ENCODE data around the gene GJA4. TPM values are rescaled to one million over a fixed set of nuclear protein-coding genes. Genes with fewer than 3 reads are reported as not detected.

GJA4 gene
- total and polyA plus RNA-seq, 2 of the 8 experiments (the other 6 are each of a cell fraction or from before 2014, with no cell fraction given) = 3.2 to 3.9 TPM

DNA sequence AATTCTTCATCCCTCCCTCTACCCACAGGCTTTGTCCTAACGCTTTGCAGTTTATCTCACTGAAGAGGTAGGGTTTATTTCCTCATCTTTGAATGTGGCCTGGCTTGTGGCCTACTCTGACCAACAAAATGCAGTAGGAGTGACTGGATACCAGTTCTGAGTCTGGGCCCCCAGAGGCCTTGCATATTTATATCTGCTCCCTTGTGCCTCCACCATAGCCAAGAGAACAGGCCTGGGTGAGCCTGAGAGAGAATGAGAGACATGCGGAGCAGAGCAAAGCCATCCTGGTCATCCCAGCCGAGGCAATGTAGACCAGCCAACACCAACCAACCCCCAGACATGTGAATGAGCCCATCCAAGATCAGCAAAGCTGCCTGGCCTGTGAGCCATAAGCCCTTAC lies 36.5 kb downstream of the GJA4 start (continued):
- TF ChIP-seq, protein P1, sequence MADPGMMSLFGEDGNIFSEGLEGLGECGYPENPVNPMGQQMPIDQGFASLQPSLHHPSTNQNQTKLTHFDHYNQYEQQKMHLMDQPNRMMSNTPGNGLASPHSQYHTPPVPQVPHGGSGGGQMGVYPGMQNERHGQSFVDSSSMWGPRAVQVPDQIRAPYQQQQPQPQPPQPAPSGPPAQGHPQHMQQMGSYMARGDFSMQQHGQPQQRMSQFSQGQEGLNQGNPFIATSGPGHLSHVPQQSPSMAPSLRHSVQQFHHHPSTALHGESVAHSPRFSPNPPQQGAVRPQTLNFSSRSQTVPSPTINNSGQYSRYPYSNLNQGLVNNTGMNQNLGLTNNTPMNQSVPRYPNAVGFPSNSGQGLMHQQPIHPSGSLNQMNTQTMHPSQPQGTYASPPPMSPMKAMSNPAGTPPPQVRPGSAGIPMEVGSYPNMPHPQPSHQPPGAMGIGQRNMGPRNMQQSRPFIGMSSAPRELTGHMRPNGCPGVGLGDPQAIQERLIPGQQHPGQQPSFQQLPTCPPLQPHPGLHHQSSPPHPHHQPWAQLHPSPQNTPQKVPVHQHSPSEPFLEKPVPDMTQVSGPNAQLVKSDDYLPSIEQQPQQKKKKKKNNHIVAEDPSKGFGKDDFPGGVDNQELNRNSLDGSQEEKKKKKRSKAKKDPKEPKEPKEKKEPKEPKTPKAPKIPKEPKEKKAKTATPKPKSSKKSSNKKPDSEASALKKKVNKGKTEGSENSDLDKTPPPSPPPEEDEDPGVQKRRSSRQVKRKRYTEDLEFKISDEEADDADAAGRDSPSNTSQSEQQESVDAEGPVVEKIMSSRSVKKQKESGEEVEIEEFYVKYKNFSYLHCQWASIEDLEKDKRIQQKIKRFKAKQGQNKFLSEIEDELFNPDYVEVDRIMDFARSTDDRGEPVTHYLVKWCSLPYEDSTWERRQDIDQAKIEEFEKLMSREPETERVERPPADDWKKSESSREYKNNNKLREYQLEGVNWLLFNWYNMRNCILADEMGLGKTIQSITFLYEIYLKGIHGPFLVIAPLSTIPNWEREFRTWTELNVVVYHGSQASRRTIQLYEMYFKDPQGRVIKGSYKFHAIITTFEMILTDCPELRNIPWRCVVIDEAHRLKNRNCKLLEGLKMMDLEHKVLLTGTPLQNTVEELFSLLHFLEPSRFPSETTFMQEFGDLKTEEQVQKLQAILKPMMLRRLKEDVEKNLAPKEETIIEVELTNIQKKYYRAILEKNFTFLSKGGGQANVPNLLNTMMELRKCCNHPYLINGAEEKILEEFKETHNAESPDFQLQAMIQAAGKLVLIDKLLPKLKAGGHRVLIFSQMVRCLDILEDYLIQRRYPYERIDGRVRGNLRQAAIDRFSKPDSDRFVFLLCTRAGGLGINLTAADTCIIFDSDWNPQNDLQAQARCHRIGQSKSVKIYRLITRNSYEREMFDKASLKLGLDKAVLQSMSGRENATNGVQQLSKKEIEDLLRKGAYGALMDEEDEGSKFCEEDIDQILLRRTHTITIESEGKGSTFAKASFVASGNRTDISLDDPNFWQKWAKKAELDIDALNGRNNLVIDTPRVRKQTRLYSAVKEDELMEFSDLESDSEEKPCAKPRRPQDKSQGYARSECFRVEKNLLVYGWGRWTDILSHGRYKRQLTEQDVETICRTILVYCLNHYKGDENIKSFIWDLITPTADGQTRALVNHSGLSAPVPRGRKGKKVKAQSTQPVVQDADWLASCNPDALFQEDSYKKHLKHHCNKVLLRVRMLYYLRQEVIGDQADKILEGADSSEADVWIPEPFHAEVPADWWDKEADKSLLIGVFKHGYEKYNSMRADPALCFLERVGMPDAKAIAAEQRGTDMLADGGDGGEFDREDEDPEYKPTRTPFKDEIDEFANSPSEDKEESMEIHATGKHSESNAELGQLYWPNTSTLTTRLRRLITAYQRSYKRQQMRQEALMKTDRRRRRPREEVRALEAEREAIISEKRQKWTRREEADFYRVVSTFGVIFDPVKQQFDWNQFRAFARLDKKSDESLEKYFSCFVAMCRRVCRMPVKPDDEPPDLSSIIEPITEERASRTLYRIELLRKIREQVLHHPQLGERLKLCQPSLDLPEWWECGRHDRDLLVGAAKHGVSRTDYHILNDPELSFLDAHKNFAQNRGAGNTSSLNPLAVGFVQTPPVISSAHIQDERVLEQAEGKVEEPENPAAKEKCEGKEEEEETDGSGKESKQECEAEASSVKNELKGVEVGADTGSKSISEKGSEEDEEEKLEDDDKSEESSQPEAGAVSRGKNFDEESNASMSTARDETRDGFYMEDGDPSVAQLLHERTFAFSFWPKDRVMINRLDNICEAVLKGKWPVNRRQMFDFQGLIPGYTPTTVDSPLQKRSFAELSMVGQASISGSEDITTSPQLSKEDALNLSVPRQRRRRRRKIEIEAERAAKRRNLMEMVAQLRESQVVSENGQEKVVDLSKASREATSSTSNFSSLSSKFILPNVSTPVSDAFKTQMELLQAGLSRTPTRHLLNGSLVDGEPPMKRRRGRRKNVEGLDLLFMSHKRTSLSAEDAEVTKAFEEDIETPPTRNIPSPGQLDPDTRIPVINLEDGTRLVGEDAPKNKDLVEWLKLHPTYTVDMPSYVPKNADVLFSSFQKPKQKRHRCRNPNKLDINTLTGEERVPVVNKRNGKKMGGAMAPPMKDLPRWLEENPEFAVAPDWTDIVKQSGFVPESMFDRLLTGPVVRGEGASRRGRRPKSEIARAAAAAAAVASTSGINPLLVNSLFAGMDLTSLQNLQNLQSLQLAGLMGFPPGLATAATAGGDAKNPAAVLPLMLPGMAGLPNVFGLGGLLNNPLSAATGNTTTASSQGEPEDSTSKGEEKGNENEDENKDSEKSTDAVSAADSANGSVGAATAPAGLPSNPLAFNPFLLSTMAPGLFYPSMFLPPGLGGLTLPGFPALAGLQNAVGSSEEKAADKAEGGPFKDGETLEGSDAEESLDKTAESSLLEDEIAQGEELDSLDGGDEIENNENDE (IDR thresholded peaks at IDR 0.05; ENCODE audit: insufficient replicate concordance, low read length) = no peak
- TF ChIP-seq SUZ12 (IDR thresholded peaks at IDR 0.05; ENCODE audit: low read length) = no peak
- no peak for TF ChIP-seq SIN3A (conservative IDR thresholded peaks at IDR 0.05 in 1 of 2, IDR thresholded peaks at IDR 0.05 in 1 of 2; ENCODE audit: low read depth in 1 of 2, low read length in 2 of 2)
- no peak for TF ChIP-seq TEAD4 (IDR thresholded peaks at IDR 0.05; ENCODE audit: low read depth, low read length)
- no peak for TF ChIP-seq TAF7 (optimal IDR thresholded peaks at IDR 0.05; ENCODE audit: borderline replicate concordance, low read depth, low read length)
